GM12878 (cell line): ENCODE results near the gene NFASC. TPM values are rescaled to one million over a fixed set of nuclear protein-coding genes. Genes with fewer than 3 reads are reported as not detected.

Experiments used
- CEBPZ ChIP-seq: fragments of 150-350 bp; IDR thresholded peaks from 2 replicates; pipeline ENCODE4 v1.6.1; 2016; ENCODE audit warnings: low read depth, low read length
- CHD2 ChIP-seq: IDR thresholded peaks from 2 replicates; pipeline ENCODE4 v1.6.1; 2011; ENCODE audit warnings: low read depth, low read length, improper control_type of control experiment, borderline replicate concordance
- E4F1 ChIP-seq: fragments of 450-650 bp; IDR thresholded peaks from 2 replicates; pipeline ENCODE4 v1.6.1; 2018; ENCODE audit warnings: borderline replicate concordance, mild to moderate bottlenecking; ENCODE audit not compliant: partially characterized antibody
- EGR1 ChIP-seq, 2 experiments: IDR thresholded peaks; 1 replicate in 1 of 2; 2 replicates in 1 of 2; pipeline ENCODE4 v1.6.1; 2011 to 2012; ENCODE audit warnings: low read depth in 2 of 2, low read length in 2 of 2, borderline replicate concordance in 1 of 2, mild to moderate bottlenecking in 1 of 2, moderate library complexity in 1 of 2
- PRDM15 ChIP-seq: fragments of 450-650 bp; formaldehyde crosslinking; IDR thresholded peaks from 2 replicates; pipeline ENCODE4 v1.4.0; 2020; ENCODE audit warnings: mild to moderate bottlenecking, moderate library complexity
- SPI1 ChIP-seq: IDR thresholded peaks from 2 replicates; pipeline ENCODE4 v1.6.1; 2011; ENCODE audit warnings: low read depth, mild to moderate bottlenecking, low read length, moderate library complexity, borderline replicate concordance; ENCODE audit not compliant: insufficient read depth
- SRF ChIP-seq, 2 experiments: IDR thresholded peaks; 2 replicates each; pipeline ENCODE4 v1.6.1; 2011; ENCODE audit warnings: low read depth in 2 of 2, low read length in 2 of 2, mild to moderate bottlenecking in 1 of 2, moderate library complexity in 1 of 2
- STAT1 ChIP-seq: fragments of 450-650 bp; conservative IDR thresholded peaks from 2 replicates; pipeline ENCODE4 v1.6.1; 2014; ENCODE audit warnings: antibody characterized with exemption, mild to moderate bottlenecking
- SUPT20H ChIP-seq: IDR thresholded peaks from 2 replicates; pipeline ENCODE4 v1.6.1; 2011; ENCODE audit warnings: low read depth, mild to moderate bottlenecking, low read length, moderate library complexity, borderline replicate concordance; ENCODE audit not compliant: control insufficient read depth
- ZNF384 ChIP-seq: IDR thresholded peaks from 2 replicates; pipeline ENCODE4 v1.6.1; 2012; ENCODE audit warnings: low read depth, mild to moderate bottlenecking, low read length, improper control_type of control experiment, borderline replicate concordance
- polyA plus RNA-seq, 11 experiments: library from polyadenylated mRNA; depleted of rRNA in 4 of 11; unstranded in 6 of 11; stranded (reverse) in 5 of 11; fragments of >200 nt; fragmentation: Nextera tagmentation in 4 of 11; fragmentation: Illumina TruSeq in 1 of 11; extraction: Ambion mirVana in 4 of 11; extraction: Trizol in 1 of 11; gene quantifications; 1 replicate in 1 of 11; 2 replicates in 10 of 11; pipeline versions ENCODE4 v1.2.1 to v1.2.3, GENCODE V29; 2011 to 2016; ENCODE audit warnings: inconsistent platforms in 2 of 11, missing spikeins in 2 of 11, low read depth in 1 of 11
- total RNA-seq, 4 experiments: library from RNA; depleted of rRNA in 3 of 4; stranded (reverse); fragments of >200 nt in 3 of 4; fragmentation: Illumina TruSeq in 1 of 4; extraction: Trizol in 1 of 4; gene quantifications; 2 replicates each; pipeline versions ENCODE4 v1.2.1 to v1.2.3, GENCODE V29; 2013 to 2021

The NFASC gene
- total and polyA plus RNA-seq, 10 of the 15 experiments (the other 5 are each of a cell fraction or from before 2014, with no cell fraction given): 0.04 to 0.31 (median 0.12) TPM; not detected in 4

GRCh38 chr1:204917802-204918201 lies 47.1 kb downstream of the NFASC start (continued):
- TF ChIP-seq E4F1 (no peak), SRF (IDR thresholded peaks at IDR 0.05; ENCODE audit: low read depth in 2 of 2, low read length in 2 of 2) (no peak), CEBPZ (no peak), CHD2 (no peak), ZNF384 (no peak), SUPT20H (no peak), EGR1 (IDR thresholded peaks at IDR 0.05; ENCODE audit: borderline replicate concordance in 1 of 2, low read depth in 2 of 2, low read length in 2 of 2) (no peak), STAT1 (no peak), PRDM15 (CRISPR knock-in tag) (no peak), SPI1 (no peak)
